HL-60 (cell line): Measurements from ENCODE around the gene IL4I1.
A peak's percentile ranks its signal among the peaks of the same experiment; 100 is the strongest.
"Not testable (repeated sequence)": the region's sequence is repeated elsewhere in the genome, so short reads cannot be mapped to it uniquely, and the experiment has no call there.

Experiments
- DNase-seq, 2 experiments: peaks; one replicate each; pipeline ENCODE4 v3.0.0-alpha.2; 2010 to 2020; ENCODE audit warnings: low read depth in 1 of 2, low spot score in 1 of 2
- H3K27ac ChIP-seq: fragments of 250-450 bp; sonication (Bioruptor Pico); replicated peaks from 2 replicates; pipeline ENCODE4 v1.5.1; 2020; ENCODE audit warnings: mild to moderate bottlenecking, moderate library complexity
- H3K27me3 ChIP-seq: fragments of 250-450 bp; sonication (Bioruptor Pico); 2 replicates; pipeline ENCODE4 v1.5.1; 2021; ENCODE audit warnings: mild to moderate bottlenecking, moderate library complexity; ENCODE audit not compliant: insufficient read depth, poor library complexity, severe bottlenecking
- H3K4me3 ChIP-seq: replicated peaks from 2 replicates; pipeline ENCODE4 v1.5.1; 2011; ENCODE audit warnings: mild to moderate bottlenecking, control low read depth, low read length; ENCODE audit not compliant: insufficient read depth
- GABPA ChIP-seq: IDR thresholded peaks from 2 replicates; pipeline ENCODE4 v1.6.1; 2012; ENCODE audit warnings: low read depth
- POLR2AphosphoS5 ChIP-seq: IDR thresholded peaks from 2 replicates; pipeline ENCODE4 v1.6.1; 2012; ENCODE audit warnings: low read depth
- REST ChIP-seq: IDR thresholded peaks from 2 replicates; pipeline ENCODE4 v1.6.1; 2012; ENCODE audit warnings: low read depth; ENCODE audit not compliant: insufficient replicate concordance
- SPI1 ChIP-seq: IDR thresholded peaks from 2 replicates; pipeline ENCODE4 v1.6.1; 2012; ENCODE audit warnings: low read depth, mild to moderate bottlenecking, borderline replicate concordance
- TF ChIP-seq, protein P1 (sequence below): IDR thresholded peaks from one replicate; pipeline ENCODE4 v1.5.1; 2011; ENCODE audit warnings: low read length, control low read depth, inconsistent platforms; ENCODE audit not compliant: insufficient read depth

IL4I1 gene

DNA sequence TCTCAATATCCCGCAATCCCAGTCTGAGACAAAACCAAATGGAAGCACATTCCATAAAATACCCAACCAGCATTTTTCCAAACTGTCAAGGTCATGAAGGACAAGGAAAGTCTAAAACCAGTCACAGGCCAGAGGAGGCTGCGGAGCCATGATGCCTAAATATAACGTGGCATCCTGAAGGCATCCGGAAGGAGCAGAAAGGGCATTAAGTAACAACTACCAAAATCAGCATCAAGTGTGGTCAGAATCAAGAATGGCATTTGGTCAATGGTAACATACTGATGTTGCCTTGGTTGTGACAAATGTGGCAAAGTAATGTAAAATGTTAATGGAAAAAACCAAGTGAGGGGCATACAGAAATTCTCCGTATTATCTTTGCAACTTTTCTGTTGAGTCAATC is 28.8 kb upstream of the IL4I1 start:
- TF ChIP-seq REST (no peak), SPI1 (no peak), POLR2AphosphoS5 (no peak), GABPA (no peak)
- TF ChIP-seq, protein P1, sequence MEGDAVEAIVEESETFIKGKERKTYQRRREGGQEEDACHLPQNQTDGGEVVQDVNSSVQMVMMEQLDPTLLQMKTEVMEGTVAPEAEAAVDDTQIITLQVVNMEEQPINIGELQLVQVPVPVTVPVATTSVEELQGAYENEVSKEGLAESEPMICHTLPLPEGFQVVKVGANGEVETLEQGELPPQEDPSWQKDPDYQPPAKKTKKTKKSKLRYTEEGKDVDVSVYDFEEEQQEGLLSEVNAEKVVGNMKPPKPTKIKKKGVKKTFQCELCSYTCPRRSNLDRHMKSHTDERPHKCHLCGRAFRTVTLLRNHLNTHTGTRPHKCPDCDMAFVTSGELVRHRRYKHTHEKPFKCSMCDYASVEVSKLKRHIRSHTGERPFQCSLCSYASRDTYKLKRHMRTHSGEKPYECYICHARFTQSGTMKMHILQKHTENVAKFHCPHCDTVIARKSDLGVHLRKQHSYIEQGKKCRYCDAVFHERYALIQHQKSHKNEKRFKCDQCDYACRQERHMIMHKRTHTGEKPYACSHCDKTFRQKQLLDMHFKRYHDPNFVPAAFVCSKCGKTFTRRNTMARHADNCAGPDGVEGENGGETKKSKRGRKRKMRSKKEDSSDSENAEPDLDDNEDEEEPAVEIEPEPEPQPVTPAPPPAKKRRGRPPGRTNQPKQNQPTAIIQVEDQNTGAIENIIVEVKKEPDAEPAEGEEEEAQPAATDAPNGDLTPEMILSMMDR, result no peak
- Histone ChIP-seq H3K4me3 (no peak overlapping the region), H3K27ac (no peak overlapping the region), H3K27me3 (no peaks in the 10 kb centered on the region)
- DNase-seq, result no peak

- peak overlapping the region; percentile 66 for H3K27ac ChIP-seq
These were observed 28.2 kb upstream of the IL4I1 start for GRCh38 chr19:49924881-49925210.

GRCh38 chr19:49924004-49924880 is 27.6 kb upstream of the IL4I1 start:
- H3K27ac ChIP-seq, result peak overlapping the region; percentile 66
- H3K4me3 ChIP-seq, result no peak overlapping the region
- H3K27me3 ChIP-seq, result no peaks in the 10 kb centered on the region
- TF ChIP-seq POLR2AphosphoS5, result peak; percentile 57; the same call in 1 of the 2 replicates
- no peak for TF ChIP-seq REST
- peak in 1 of 2 experiments; percentile 33 for DNase-seq

More at GRCh38 chr19:49924881-49925210, 28.2 kb upstream of the IL4I1 start:
- H3K4me3 ChIP-seq, H3K27me3 ChIP-seq, DNase-seq: not testable (repeated sequence)

DNA sequence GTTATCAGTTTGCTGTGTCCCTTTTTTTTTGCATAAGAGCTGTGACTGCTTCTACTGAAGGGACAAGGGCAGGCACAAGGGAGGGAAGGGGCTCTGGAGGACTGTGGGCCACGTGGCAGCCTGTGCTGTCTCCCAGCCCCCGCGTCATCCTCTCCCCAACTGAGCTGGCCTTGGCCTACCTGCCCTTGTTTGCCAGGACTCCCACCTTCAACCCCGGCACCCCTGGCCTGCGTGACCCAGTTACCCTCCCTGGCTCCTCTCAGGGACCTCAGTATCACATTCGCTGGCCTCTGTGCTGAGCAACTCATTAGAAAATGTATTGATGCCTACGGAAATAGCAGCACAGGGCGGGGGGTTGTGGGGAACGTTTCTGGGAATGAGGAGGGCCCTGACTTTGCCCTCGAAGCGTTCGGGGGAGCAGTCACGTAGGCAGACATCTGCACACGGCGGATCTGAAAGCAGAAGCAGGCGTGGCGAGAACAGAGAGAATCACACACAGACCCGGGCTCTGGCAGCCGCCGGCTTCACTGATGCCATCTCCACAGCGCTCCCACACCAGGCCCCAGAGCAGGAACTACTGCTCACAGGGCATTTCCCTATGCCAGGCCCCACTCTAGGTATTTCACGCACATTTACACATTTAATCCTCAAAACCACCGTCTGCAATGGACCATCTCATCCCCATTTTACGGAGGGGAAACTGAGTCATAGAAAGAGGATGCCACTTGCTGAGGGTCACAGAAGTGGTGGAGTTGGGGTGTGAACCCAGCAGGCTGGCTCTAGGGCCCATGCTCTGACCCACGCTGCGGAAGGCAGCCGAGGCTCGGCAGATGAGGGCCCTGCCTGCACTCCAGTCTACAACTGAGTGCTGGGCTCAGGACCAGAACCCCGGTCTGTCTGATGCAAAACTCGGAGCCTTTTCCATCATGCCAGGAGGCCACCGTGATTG is 26.6 kb upstream of the IL4I1 start:
- no peak for DNase-seq
- Histone ChIP-seq H3K4me3 (no peak overlapping the region), H3K27ac (peak overlapping the region; percentile 66), H3K27me3 (no peaks in the 10 kb centered on the region)
- TF ChIP-seq SPI1 (0 out of 2 replicates have a peak, but pooled peaks have one; percentile 7), REST (no peak), POLR2AphosphoS5 (no peak)
